G401 (cell line): Measurements from ENCODE around the gene DNM3. TPM values are rescaled to one million over a fixed set of nuclear protein-coding genes. Genes with fewer than 3 reads are reported as not detected.
A peak's percentile ranks its signal among the peaks of the same experiment; 100 is the strongest.
"Not testable (repeated sequence)": the region's sequence is repeated elsewhere in the genome, so short reads cannot be mapped to it uniquely, and the experiment has no call there.

ENCODE experiments used
- DNase-seq: peaks from one replicate; pipeline ENCODE4 v3.0.0-alpha.2; 2015; ENCODE audit warnings: low spot score
- in situ Hi-C: cut with HindIII; loops from 2 replicates; pipeline ENCODE4 v1.10.0; 2016; ENCODE audit warnings: low sequenced_read_pairs, mixed read lengths
- total RNA-seq: library from RNA; depleted of rRNA; stranded (reverse); fragments of >200 nt; shearing (Covaris generic); gene quantifications from 2 replicates; pipeline ENCODE4 v1.2.3, GENCODE V29; 2014

The DNM3 gene
- total RNA-seq, 1 experiment from 2014 or later, result 8.3 TPM

GRCh38 chr1:172299515-172299914 is 458.2 kb downstream of the DNM3 start:
- no peak for DNase-seq
- in situ Hi-C loops, result no loop called here

GRCh38 chr1:172307508-172307907 is 466.2 kb downstream of the DNM3 start:
- DNase-seq, in situ Hi-C loops: not testable (repeated sequence)

- in situ Hi-C loops, result no loop called here
- DNase-seq, result no peak
Observed at GRCh38 chr1:172308142-172308541, 466.8 kb downstream of the DNM3 start.

DNA sequence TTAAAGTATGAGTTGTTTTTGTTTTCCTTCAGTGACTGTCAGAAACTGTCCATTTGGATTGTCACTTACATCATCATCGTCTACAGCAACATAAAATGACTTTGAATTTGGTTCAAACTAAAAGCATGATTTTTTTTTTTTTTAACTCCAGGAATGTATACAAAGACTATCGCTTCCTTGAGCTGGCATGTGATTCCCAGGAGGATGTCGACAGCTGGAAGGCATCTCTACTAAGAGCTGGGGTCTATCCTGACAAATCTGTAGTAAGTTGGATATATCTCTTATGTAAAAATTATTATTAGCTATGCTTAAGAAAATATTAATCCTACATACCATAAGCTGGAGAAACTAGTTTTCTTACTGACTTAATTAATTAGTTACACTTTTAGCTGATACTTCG is 467.3 kb downstream of the DNM3 start:
- no peak for DNase-seq
- in situ Hi-C loops, result no loop called here

GRCh38 chr1:172320733-172321132 is 479.4 kb downstream of the DNM3 start:
- no peak for DNase-seq

GRCh38 chr1:172321451-172321850 is 480.2 kb downstream of the DNM3 start:
- in situ Hi-C loops, result no loop called here
- peak; percentile 74 for DNase-seq

More at GRCh38 chr1:172320733-172321132, 479.4 kb downstream of the DNM3 start:
- in situ Hi-C loops, result no loop called here

- in situ Hi-C loops, result no loop called here
- DNase-seq, result peak; percentile 75
Observed at GRCh38 chr1:172322219-172323061, 481.1 kb downstream of the DNM3 start.

DNA sequence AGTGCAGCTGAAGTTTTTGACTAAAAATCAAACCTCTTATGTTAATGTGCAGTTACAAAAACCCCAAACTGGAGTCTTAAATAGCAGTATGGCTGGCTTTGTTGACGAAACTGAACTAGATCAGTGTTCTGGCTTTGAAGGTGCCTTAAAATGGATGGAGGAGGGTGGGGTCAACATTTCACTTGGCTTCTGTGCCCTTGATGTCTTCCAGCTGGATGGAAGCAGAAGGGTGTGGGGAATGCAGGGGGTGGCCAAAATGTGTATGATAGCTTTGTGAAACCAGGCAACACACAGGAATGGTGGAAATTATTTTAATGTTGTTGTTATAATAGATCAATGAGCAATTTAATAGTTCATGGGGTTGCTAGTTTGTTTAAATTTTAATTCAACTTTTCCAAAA is 482.4 kb downstream of the DNM3 start:
- peak; percentile 20 for DNase-seq
- in situ Hi-C loops, result no loop called here

DNA sequence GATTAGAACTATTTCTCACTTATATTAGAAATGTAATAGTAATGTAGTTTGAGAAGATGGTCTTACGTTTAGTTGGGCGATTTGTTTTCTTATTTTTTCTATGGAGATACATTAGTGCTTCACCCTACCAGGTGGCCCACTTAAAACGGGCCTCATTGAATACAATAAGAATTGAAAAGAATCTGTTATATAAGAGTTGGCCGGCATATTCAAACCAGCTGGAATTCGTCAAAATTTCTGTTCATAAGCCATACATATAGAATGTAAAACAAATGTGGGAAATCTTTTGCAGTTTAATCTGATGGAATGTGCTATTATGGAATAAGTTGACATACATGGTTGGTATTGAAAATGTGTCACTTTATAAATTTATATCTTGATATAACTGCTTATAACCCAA is 482.8 kb downstream of the DNM3 start:
- in situ Hi-C loops, result no loop called here

GRCh38 chr1:172324761-172325160 is 483.5 kb downstream of the DNM3 start:
- no peak for DNase-seq
- in situ Hi-C loops, result no loop called here

More for the DNA sequence above, 482.8 kb downstream of the DNM3 start:
- DNase-seq, result no peak

GRCh38 chr1:172325531-172325930 is 484.2 kb downstream of the DNM3 start:
- in situ Hi-C loops, result no loop called here
- no peak for DNase-seq

GRCh38 chr1:172326136-172326535 is 484.8 kb downstream of the DNM3 start:
- in situ Hi-C loops, result no loop called here
- no peak for DNase-seq

DNA sequence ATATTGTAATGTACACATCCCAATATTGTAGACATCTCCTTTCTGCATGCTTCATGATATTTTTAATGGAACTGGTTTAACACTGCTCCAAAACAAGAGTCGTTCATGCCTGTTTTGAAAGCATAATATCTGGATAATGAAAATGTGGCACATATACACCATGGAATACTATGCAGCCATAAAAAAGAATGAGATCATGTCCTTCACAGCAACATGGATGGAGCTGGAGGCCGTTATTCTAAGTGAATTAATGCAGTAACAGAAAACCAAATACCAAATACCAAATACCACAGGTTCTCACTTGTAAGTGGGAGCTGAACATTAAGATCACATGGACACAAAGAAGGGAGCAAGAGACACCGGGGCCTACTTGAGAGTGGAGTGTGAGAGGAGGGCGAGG is 487.0 kb downstream of the DNM3 start:
- DNase-seq, result no peak
- in situ Hi-C loops, result no loop called here

GRCh38 chr1:172332230-172332629 is 490.9 kb downstream of the DNM3 start:
- no peak for DNase-seq
- in situ Hi-C loops, result no loop called here

GRCh38 chr1:172335377-172335776 is 494.1 kb downstream of the DNM3 start:
- in situ Hi-C loops, result no loop called here
- DNase-seq, result no peak

DNA sequence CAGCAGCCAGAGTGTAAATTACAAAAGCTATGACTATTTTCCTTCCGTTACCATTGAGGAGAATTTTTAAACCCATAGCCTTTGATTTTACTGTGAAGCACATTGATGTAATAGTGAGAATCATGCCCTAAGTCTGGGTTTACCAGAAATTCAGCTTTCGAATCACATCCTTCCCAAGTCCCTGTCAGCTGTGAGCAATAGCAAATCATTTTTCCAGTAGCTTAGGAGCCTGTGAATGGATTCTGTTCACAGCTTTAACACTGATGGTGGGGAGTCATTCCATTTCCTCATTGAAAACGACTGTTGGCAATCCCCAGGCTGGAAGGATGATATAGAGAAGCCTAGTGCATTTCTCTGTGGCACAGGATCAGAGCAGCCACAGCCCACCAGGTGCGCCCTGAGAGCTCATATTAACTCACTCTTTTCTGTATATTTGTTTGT is 497.0 kb downstream of the DNM3 start:
- in situ Hi-C loops, result no loop called here
- DNase-seq, result no peak

GRCh38 chr1:172339842-172340241 is 498.5 kb downstream of the DNM3 start:
- in situ Hi-C loops, result no loop called here
- no peak for DNase-seq

DNA sequence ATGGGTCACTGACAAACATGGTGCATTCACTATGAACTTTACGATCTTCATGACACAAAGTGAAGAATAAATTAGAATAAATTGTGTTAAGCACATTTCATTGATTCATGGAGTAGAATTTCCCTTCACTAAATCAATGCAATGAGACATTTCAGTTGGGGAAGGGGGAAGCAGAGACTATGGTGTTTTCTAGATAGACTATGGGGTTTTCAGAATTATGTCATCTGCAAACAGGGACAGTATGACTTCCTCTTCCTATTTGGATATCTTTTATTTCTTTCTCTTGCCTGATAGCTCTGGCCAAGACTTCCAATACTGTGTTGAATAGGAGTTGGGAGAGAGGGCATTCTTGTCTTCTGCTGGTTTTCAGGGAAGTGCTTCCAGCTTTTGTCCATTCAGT is 499.2 kb downstream of the DNM3 start:
- in situ Hi-C loops, result no loop called here
- no peak for DNase-seq

GRCh38 chr1:172341697-172342096 is 500.4 kb downstream of the DNM3 start:
- DNase-seq, result no peak
- in situ Hi-C loops, result no loop called here

- in situ Hi-C loops, result no loop called here
Observed at GRCh38 chr1:172342584-172343239, 501.4 kb downstream of the DNM3 start.

More at GRCh38 chr1:172342584-172343239, 501.4 kb downstream of the DNM3 start:
- no peak for DNase-seq
